ENCODE results near the gene ANKRD31. TPM values are rescaled to one million over a fixed set of nuclear protein-coding genes. Genes with fewer than 3 reads are reported as not detected.
"Not testable (repeated sequence)": the region's sequence is repeated elsewhere in the genome, so short reads cannot be mapped to it uniquely, and the experiment has no call there.

The ANKRD31 gene
- 0.69 and 0.75 TPM in 2 replicates for total RNA-seq (2014; rRNA removed; shearing (Covaris generic))
- 0.21 and 0.44 TPM in 2 replicates for polyA plus RNA-seq (2015; cell fraction: cytosol; rRNA removed)
- polyA plus RNA-seq (2015; cell fraction: nucleus; rRNA removed), result 1.1 and 1.2 TPM in 2 replicates

DNA sequence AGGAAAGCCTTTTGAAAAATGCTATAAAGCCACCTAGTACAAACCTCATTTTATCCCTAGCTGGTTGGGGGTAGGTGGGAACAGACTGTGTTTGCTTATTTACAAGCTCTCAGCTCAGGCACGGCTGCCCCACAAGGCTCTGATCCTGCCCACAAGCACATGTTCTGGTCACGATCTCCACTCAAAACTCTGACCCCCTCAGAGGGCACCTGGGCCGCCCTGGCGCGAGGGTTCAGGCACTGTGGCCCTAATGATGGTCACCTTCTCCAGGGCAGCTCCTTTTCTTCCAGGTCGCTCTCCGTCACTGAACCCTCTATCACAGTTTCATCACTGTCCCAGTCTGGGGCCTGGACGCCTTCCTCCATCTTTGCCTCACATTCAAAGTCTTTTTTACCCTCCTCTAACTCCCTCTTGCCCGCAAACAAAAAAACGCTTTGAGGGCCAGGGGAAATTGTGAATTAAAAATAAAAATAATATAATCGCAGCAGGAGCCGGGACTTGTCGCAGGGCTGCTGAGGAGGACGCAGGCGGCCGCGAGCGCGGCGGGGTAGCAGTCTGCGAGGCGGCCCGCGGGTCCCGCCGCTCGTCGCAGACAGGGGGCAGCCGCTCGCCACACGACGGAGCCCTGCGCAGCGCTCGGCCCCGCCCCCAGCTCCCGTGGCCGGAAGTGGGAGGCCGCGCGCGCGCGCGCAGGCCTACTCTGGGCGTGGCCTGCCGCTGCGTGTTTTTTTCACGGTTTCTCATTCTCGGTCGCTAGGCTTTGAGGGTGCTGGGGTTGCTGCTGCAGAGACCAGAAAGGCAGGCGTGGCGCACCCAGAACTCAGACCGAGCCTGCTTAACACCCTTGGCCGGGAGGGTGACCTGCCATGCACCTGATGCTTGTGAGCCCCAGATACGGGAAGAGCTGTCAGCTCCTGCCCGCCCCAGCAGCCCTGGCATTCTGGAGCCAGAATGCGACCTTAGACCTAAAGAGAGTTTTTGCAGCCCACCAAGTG lies at the start of gene ANKRD31:
ANKRD31 (minus strand) TSS at position 557 of the 995 bp plus-strand sequence; CDS start at position 365, 192 bp downstream.
- in situ Hi-C loops (cut with HindIII; ENCODE audit: low pct_unique_long_range_greater_than_20kb, low sequenced_read_pairs), result no loop called here
- DNase-seq (ENCODE audit: low read depth, low spot score), result peak; percentile 80

DNA sequence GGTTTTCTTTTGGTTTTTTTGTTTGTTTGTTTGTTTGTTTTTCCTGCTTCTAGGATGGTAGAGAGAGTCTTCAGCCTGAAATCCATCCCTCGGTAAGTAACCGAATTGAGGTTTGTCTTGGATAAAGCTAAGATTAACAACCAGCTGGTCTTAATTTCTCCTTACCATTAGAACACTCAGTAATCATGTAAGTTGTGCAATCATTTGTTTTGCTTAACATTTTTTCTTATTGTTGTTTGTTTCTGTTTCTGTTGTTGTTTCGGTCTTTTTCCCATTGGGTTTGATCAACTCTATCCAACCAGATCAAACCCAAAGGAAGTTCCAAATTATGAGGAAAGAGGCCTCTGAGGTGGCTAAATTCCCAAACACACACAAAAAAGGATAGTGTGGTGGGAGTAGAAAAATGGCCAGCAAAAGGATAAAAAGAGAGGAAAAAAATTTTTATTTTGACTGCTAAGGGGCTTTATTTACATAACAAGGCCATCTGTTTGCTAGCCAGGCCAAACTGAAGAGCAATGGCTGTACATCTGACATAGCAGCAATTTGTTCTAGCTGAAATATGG lies 49.6 kb upstream of the ANKRD31 start:
- DNase-seq (ENCODE audit: low read depth, low spot score), result no peak
- in situ Hi-C loops (cut with HindIII; ENCODE audit: low pct_unique_long_range_greater_than_20kb, low sequenced_read_pairs), result no loop called here

DNA sequence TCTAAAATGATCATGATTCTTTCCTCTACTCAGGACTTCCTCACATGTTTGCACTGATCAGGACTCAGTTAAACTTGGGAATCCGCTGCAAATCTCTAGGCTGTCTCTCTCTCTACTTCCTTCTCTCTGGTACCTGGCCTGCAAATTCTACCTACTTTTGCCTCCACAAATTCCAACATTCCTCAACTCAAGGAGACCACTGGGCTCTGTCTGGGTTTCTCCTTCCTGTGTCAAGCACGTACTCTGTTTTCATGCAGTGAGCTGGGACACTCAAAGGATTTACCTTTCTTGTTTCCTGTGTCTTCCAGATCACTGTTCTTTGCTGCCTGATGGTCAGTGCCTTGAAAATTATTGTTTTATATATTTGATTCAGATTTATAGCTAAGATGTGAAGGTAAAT lies 45.9 kb upstream of the ANKRD31 start:
- in situ Hi-C loops (cut with HindIII; ENCODE audit: low pct_unique_long_range_greater_than_20kb, low sequenced_read_pairs), result no loop called here
- DNase-seq (ENCODE audit: low read depth, low spot score), result no peak

- peak; percentile 25 for DNase-seq (ENCODE audit: low read depth, low spot score)
- in situ Hi-C loops (cut with HindIII; ENCODE audit: low pct_unique_long_range_greater_than_20kb, low sequenced_read_pairs), result no loop called here
These were observed 45.2 kb upstream of the ANKRD31 start for GRCh38 chr5:75281716-75282465.

GRCh38 chr5:75279321-75279720 lies 42.6 kb upstream of the ANKRD31 start:
- DNase-seq (ENCODE audit: low read depth, low spot score), result peak; percentile 37
- in situ Hi-C loops (cut with HindIII; ENCODE audit: low pct_unique_long_range_greater_than_20kb, low sequenced_read_pairs), result no loop called here

GRCh38 chr5:75277463-75277862 lies 40.8 kb upstream of the ANKRD31 start:
- in situ Hi-C loops (cut with HindIII; ENCODE audit: low pct_unique_long_range_greater_than_20kb, low sequenced_read_pairs), result no loop called here
- DNase-seq (ENCODE audit: low read depth, low spot score), result no peak

- no peak for DNase-seq (ENCODE audit: low read depth, low spot score)
- in situ Hi-C loops (cut with HindIII; ENCODE audit: low pct_unique_long_range_greater_than_20kb, low sequenced_read_pairs), result no loop called here
These were observed 39.1 kb upstream of the ANKRD31 start for GRCh38 chr5:75275756-75276155.

- in situ Hi-C loops (cut with HindIII; ENCODE audit: low pct_unique_long_range_greater_than_20kb, low sequenced_read_pairs), result no loop called here
- no peak for DNase-seq (ENCODE audit: low read depth, low spot score)
These were observed 38.5 kb upstream of the ANKRD31 start for GRCh38 chr5:75275147-75275546.

GRCh38 chr5:75274486-75274885 lies 37.8 kb upstream of the ANKRD31 start:
- in situ Hi-C loops (cut with HindIII; ENCODE audit: low pct_unique_long_range_greater_than_20kb, low sequenced_read_pairs), result no loop called here
- no peak for DNase-seq (ENCODE audit: low read depth, low spot score)

GRCh38 chr5:75270605-75271004 lies 33.9 kb upstream of the ANKRD31 start:
- in situ Hi-C loops (cut with HindIII; ENCODE audit: low pct_unique_long_range_greater_than_20kb, low sequenced_read_pairs); DNase-seq (ENCODE audit: low read depth, low spot score): not testable (repeated sequence)

GRCh38 chr5:75265731-75266130 lies 29.1 kb upstream of the ANKRD31 start:
- in situ Hi-C loops (cut with HindIII; ENCODE audit: low pct_unique_long_range_greater_than_20kb, low sequenced_read_pairs), result no loop called here
- peak; percentile 69 for DNase-seq (ENCODE audit: low read depth, low spot score)

GRCh38 chr5:75262271-75262670 lies 25.6 kb upstream of the ANKRD31 start:
- in situ Hi-C loops (cut with HindIII; ENCODE audit: low pct_unique_long_range_greater_than_20kb, low sequenced_read_pairs), result no loop called here
- no peak for DNase-seq (ENCODE audit: low read depth, low spot score)

- DNase-seq (ENCODE audit: low read depth, low spot score), result no peak
- in situ Hi-C loops (cut with HindIII; ENCODE audit: low pct_unique_long_range_greater_than_20kb, low sequenced_read_pairs), result no loop called here
These were observed 24.0 kb upstream of the ANKRD31 start for GRCh38 chr5:75260708-75261107.

DNA sequence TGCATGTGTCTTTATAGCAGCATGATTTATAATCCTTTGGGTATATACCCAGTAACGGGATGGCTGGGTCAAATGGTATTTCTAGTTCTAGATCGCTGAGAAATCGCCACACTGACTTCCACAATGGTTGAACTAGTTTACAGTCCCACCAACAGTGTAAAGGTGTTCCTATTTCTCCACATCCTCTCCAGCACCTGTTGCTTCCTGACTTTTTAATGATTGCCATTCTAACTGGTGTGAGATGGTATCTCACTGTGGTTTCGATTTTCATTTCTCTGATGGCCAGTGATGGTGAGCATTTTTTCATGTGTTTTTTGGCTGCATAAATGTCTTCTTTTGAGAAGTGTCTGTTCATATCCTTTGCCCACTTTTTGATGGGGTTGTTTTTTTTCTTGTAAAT lies 13.8 kb upstream of the ANKRD31 start:
- in situ Hi-C loops (cut with HindIII; ENCODE audit: low pct_unique_long_range_greater_than_20kb, low sequenced_read_pairs), result not testable (repeated sequence)

DNA sequence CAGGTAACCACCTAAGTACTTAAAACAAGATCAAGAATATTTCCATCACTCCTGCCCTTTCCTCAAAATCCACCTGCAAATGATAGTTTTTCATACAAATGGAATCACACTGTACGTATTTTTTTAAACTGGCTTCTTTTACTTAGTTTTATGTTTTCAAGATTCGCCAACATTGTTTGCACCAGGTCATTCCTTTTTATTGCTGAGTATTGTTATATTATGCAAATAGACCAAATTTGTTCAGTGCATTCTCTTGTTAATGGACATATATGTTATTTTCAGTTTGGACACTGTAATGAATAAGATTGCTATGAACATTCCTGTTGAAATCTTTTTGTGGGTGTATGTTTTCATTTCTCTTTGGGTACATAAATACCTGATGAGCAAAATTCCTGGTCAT lies 8.3 kb upstream of the ANKRD31 start:
- DNase-seq (ENCODE audit: low read depth, low spot score), result no peak
- in situ Hi-C loops (cut with HindIII; ENCODE audit: low pct_unique_long_range_greater_than_20kb, low sequenced_read_pairs), result no loop called here

More for the DNA sequence above, 13.8 kb upstream of the ANKRD31 start:
- not testable (repeated sequence) for DNase-seq (ENCODE audit: low read depth, low spot score)

DNA sequence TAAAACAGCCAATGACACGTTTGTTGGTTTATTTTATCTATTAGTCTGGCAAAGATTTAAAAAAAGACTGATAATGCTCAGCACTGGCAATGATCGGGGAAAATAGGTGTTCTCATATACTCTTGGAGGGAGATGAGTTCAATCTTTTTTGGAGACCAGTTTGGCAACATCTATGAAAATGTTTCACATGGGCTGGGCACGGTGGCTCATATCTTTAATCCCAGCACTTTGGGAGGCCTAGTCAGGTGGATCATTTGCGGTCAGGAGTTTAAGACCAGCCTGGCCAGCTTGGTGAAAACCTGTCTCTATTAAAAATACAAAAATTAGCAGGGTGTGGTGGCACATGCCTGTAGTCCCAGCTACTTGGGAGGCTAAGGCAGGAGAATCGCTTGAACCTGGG lies 6.8 kb upstream of the ANKRD31 start:
- no peak for DNase-seq (ENCODE audit: low read depth, low spot score)
- in situ Hi-C loops (cut with HindIII; ENCODE audit: low pct_unique_long_range_greater_than_20kb, low sequenced_read_pairs), result no loop called here

DNA sequence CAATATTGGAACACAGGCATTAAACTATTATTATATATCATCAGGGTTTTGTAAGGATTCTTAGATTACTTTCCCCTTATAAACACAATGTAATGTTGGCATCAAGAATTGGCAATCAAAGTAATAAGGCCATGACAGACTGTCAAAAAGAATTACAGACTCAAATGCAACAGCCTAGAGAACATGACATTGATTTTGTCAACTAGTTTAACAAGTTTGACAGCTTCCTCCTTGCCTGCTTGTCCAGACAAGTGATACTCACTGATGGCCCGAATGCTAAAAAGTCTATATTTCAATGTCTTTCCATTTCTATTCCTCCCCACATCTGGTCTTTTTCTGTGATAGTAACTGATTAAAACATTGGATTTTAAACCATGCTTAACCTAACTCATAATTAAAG lies 6.4 kb upstream of the ANKRD31 start:
- DNase-seq (ENCODE audit: low read depth, low spot score), result no peak
- in situ Hi-C loops (cut with HindIII; ENCODE audit: low pct_unique_long_range_greater_than_20kb, low sequenced_read_pairs), result no loop called here

DNA sequence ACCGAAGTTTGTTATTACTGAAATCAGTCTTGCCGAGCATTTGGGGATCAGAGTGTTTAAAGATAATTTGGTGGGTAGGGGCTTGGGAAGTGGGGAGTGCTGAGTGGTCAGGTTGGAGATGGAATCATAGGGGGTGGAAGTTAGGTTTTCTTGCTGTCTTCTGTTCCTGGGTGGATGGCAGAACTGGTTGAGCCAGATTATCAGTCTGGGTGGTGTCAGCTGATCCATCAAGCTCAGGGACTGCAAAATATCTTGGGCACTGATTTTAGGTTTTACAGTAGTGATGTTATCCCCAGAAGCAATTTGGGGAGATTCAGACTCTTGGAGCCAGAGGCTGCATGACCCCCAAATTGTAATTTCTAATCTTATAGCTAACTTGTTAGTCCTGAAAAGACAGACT lies 5.4 kb upstream of the ANKRD31 start:
- in situ Hi-C loops (cut with HindIII; ENCODE audit: low pct_unique_long_range_greater_than_20kb, low sequenced_read_pairs), result no loop called here

More for the DNA sequence above, 5.4 kb upstream of the ANKRD31 start:
- DNase-seq (ENCODE audit: low read depth, low spot score), result no peak

Measured in SK-MEL-5 (cell line).